ENCODE measurements around the gene IFIT2.

- TF ChIP-seq POLR2A (IDR thresholded peaks at IDR 0.05) = no peak
- no peak for TF ChIP-seq CTCF (IDR thresholded peaks at IDR 0.05 in 4 of 5, conservative IDR thresholded peaks at IDR 0.05 in 1 of 5)
These were observed 26.5 kb upstream of the IFIT2 start for GRCh38 chr10:89275383-89275782.

Measured in gastrocnemius medialis (tissue), 4 donors.